ENCODE measurements around the gene OGN. TPM values are rescaled to one million over a fixed set of nuclear protein-coding genes. Genes with fewer than 3 reads are reported as not detected.

Gene OGN
- total RNA-seq, 2 experiments from 2014 or later: not detected

GRCh38 chr9:92439921-92440750 is 35.8 kb upstream of the OGN start:
- H3K4me1 ChIP-seq (ENCODE audit: insufficient read depth, low read length, poor library complexity, severe bottlenecking): no peaks in the 10 kb centered on the region
- TF ChIP-seq CTCF (conservative IDR thresholded peaks at IDR 0.05; ENCODE audit: low read length) (no peak), EZH2phosphoT487 (IDR thresholded peaks at IDR 0.05; ENCODE audit: borderline replicate concordance, low read depth, low read length) (no peak)
- H3K27ac ChIP-seq (ENCODE audit: low read depth, low read length, poor library complexity, severe bottlenecking): no peak overlapping the region
- intact Hi-C loops (cut with micrococcal nuclease; ENCODE audit: unreplicated experiment): loop anchor here (5.0 kb wide), 1 partner anchor 298 kb away; no protein-coding TSS in a partner anchor
- no peaks in the 10 kb centered on the region for H3K9me3 ChIP-seq (ENCODE audit: low read length)
- no peaks in the 10 kb centered on the region for H3K9me2 ChIP-seq (ENCODE audit: insufficient read depth, low read length)
- ChIA-PET CTCF (ENCODE audit: unreplicated experiment) (no interaction called here), POLR2A (interaction anchor here (1.1 kb wide), 1 partner anchor 55 kb away, joined by 3 read pairs; no protein-coding TSS in a partner anchor)
- no peak overlapping the region for H3K4me2 ChIP-seq (ENCODE audit: low read length)
- H2AFZ ChIP-seq (ENCODE audit: low read length): no peak overlapping the region
- H3K4me3 ChIP-seq (ENCODE audit: low read depth, low read length, poor library complexity, severe bottlenecking): no peak overlapping the region
- no TSS peak for BruUV-seq (replicated peaks)
- no peak for DNase-seq (ENCODE audit: low spot score)
- H4K20me1 ChIP-seq (ENCODE audit: insufficient read depth, low read length): no peaks in the 10 kb centered on the region
- H3K36me3 ChIP-seq (ENCODE audit: insufficient read depth, low read length): no peaks in the 10 kb centered on the region
- H3K79me2 ChIP-seq (ENCODE audit: insufficient read depth, low read depth, low read length): no peaks in the 10 kb centered on the region

- H4K20me1 ChIP-seq (ENCODE audit: insufficient read depth, low read length): no peaks in the 10 kb centered on the region
- no peak overlapping the region for H3K4me3 ChIP-seq (ENCODE audit: low read depth, low read length, poor library complexity, severe bottlenecking)
- no peaks in the 10 kb centered on the region for H3K79me2 ChIP-seq (ENCODE audit: insufficient read depth, low read depth, low read length)
- intact Hi-C loops (cut with micrococcal nuclease; ENCODE audit: unreplicated experiment): loop anchor here (5.0 kb wide), 1 partner anchor 297 kb away; no protein-coding TSS in a partner anchor
- no peaks in the 10 kb centered on the region for H3K4me1 ChIP-seq (ENCODE audit: insufficient read depth, low read length, poor library complexity, severe bottlenecking)
- H3K36me3 ChIP-seq (ENCODE audit: insufficient read depth, low read length): no peaks in the 10 kb centered on the region
- H2AFZ ChIP-seq (ENCODE audit: low read length): no peak overlapping the region
- BruUV-seq (replicated peaks): no TSS peak
- no peaks in the 10 kb centered on the region for H3K9me3 ChIP-seq (ENCODE audit: low read length)
- DNase-seq (ENCODE audit: low spot score): peak; percentile 11
- ChIA-PET POLR2A (interaction anchor here (0.5 to 1.1 kb wide), 2 partner anchors 56 to 637 kb away, joined by 3 to 5 read pairs; no protein-coding TSS in a partner anchor), CTCF (ENCODE audit: unreplicated experiment) (no interaction called here)
- peak; percentile 66 for TF ChIP-seq CTCF (conservative IDR thresholded peaks at IDR 0.05; ENCODE audit: low read length)
- TF ChIP-seq EZH2phosphoT487 (IDR thresholded peaks at IDR 0.05; ENCODE audit: borderline replicate concordance, low read depth, low read length): no peak
- no peaks in the 10 kb centered on the region for H3K9me2 ChIP-seq (ENCODE audit: insufficient read depth, low read length)
- no peak overlapping the region for H3K27ac ChIP-seq (ENCODE audit: low read depth, low read length, poor library complexity, severe bottlenecking)
- H3K4me2 ChIP-seq (ENCODE audit: low read length): no peak overlapping the region
Observed at GRCh38 chr9:92438900-92439526, 34.6 kb upstream of the OGN start.
